Osteocyte (in vitro differentiated cells): ENCODE results near the gene FNIP2. TPM values are rescaled to one million over a fixed set of nuclear protein-coding genes. Genes with fewer than 3 reads are reported as not detected.

ENCODE experiments used
- DNase-seq: peaks from one replicate; pipeline ENCODE4 v3.0.0; 2021; ENCODE audit warnings: mixed read lengths; ENCODE audit not compliant: unreplicated experiment; ENCODE audit errors: extremely low spot score
- H3K27ac Mint-ChIP-seq: one replicate; pipeline ENCODE4 v1.8.0; 2021; ENCODE audit warnings: mild to moderate bottlenecking, mixed read lengths; ENCODE audit not compliant: unreplicated experiment
- H3K27me3 Mint-ChIP-seq: one replicate; pipeline ENCODE4 v1.8.0; 2021; ENCODE audit warnings: mixed read lengths; ENCODE audit not compliant: unreplicated experiment
- H3K36me3 Mint-ChIP-seq: one replicate; pipeline ENCODE4 v1.8.0; 2021; ENCODE audit warnings: mixed read lengths; ENCODE audit not compliant: unreplicated experiment
- H3K4me1 Mint-ChIP-seq: one replicate; pipeline ENCODE4 v1.8.0; 2021; ENCODE audit warnings: mixed read lengths; ENCODE audit not compliant: unreplicated experiment
- H3K4me3 Mint-ChIP-seq: one replicate; pipeline ENCODE4 v1.8.0; 2021; ENCODE audit warnings: mild to moderate bottlenecking, moderate library complexity, mixed read lengths; ENCODE audit not compliant: unreplicated experiment
- H3K9me3 Mint-ChIP-seq: one replicate; pipeline ENCODE4 v1.8.0; 2021; ENCODE audit warnings: mixed read lengths; ENCODE audit not compliant: unreplicated experiment
- total RNA-seq: library from RNA; stranded (reverse); gene quantifications from 2 replicates; pipeline ENCODE4 v1.2.1, GENCODE V29; 2021
- TF ChIP-seq, protein P1 (sequence below): fragments of 200-600 bp; sonication (generic); IDR thresholded peaks from 2 replicates; pipeline ENCODE4 v1.5.0; 2021; ENCODE audit warnings: antibody characterized with exemption, mild to moderate bottlenecking, moderate library complexity

Gene FNIP2
- total RNA-seq, 1 donor from 2014 or later = 14.4 TPM

DNA sequence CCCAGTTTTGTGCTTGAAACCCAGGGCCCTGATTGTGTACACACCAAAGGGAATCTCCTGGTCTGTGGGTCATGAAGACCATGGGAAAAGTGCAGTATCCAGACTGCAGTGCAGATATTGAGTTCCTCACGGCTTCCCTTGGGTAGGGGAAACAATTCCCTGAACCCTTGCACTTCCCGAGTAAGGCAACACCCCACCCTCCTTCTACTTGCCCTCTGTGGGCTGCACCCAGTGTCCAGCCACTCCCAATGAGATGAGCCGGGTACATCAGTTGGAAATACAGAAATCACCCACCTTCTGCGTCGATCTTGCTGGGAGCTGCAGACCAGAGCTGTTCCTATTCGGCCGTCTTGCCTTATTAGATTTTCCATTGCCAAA is 134.2 kb downstream of the FNIP2 start:
- TF ChIP-seq, protein P1, sequence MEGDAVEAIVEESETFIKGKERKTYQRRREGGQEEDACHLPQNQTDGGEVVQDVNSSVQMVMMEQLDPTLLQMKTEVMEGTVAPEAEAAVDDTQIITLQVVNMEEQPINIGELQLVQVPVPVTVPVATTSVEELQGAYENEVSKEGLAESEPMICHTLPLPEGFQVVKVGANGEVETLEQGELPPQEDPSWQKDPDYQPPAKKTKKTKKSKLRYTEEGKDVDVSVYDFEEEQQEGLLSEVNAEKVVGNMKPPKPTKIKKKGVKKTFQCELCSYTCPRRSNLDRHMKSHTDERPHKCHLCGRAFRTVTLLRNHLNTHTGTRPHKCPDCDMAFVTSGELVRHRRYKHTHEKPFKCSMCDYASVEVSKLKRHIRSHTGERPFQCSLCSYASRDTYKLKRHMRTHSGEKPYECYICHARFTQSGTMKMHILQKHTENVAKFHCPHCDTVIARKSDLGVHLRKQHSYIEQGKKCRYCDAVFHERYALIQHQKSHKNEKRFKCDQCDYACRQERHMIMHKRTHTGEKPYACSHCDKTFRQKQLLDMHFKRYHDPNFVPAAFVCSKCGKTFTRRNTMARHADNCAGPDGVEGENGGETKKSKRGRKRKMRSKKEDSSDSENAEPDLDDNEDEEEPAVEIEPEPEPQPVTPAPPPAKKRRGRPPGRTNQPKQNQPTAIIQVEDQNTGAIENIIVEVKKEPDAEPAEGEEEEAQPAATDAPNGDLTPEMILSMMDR = no peak
- Mint-ChIP-seq H3K27ac (no peak overlapping the region), H3K4me3 (no peak overlapping the region), H3K9me3 (peaks cover 5% of the 10 kb centered on the region), H3K4me1 (peaks cover 16% of the 10 kb centered on the region), H3K36me3 (peaks cover 42% of the 10 kb centered on the region), H3K27me3 (no peaks in the 10 kb centered on the region)
- no peak for DNase-seq

DNA sequence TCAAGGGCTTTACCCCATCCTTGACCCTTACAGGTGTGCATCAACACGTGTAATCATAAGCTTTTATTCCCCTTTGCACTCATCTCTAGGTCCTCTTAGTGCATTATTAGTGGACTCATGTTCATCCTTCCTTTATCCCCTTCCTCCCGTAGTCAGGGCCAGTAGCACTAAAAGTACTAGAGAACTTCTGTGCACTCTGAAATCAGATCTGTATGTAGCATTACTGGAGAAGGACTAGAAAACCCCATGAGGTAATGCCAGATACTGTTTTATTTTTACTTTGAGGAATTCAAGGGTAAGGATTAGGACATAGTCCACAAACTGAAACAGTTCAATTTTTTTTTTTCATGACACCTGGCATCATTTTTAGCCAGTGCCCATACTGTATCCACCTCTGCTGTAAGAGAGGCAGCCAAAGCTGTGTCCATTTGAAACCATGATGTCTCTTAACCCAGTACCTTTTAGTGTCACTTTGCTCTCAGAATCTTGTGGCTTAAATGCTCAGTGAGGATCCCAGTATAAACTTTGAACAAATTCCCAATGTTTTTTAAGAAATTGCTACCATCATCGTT is 134.7 kb downstream of the FNIP2 start:
- DNase-seq = no peak
- Mint-ChIP-seq H3K27me3 (no peaks in the 10 kb centered on the region), H3K36me3 (peaks cover 37% of the 10 kb centered on the region), H3K27ac (no peak overlapping the region), H3K9me3 (peaks cover 5% of the 10 kb centered on the region), H3K4me3 (no peak overlapping the region), H3K4me1 (peaks cover 16% of the 10 kb centered on the region)
- TF ChIP-seq, protein P1 = no peak

DNA sequence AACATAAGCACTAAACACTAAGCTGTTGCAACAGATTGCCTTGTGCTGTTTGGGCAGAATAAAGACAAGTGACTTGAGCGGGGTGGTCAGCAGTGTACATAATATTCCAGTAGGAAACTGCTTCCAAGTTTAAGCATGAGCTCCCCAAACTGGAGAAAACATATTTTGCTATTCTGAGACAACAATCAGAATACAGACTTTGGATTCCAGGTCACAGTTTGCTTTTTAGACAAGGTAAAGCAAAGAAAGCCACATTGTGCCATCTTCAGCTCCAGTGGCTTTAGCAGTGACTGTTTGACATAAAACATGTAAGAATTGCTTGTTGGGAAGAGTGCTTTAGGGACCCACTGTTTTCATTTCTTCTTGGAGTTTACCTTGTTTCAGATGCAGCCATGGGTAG is 136.0 kb downstream of the FNIP2 start:
- H3K36me3 Mint-ChIP-seq = peaks cover 30% of the 10 kb centered on the region
- TF ChIP-seq, protein P1 = no peak
- H3K27ac Mint-ChIP-seq = no peak overlapping the region
- no peaks in the 10 kb centered on the region for H3K27me3 Mint-ChIP-seq
- no peak for DNase-seq
- peaks cover 16% of the 10 kb centered on the region for H3K4me1 Mint-ChIP-seq
- no peak overlapping the region for H3K4me3 Mint-ChIP-seq
- H3K9me3 Mint-ChIP-seq = peaks cover 5% of the 10 kb centered on the region

- Mint-ChIP-seq H3K36me3 (peaks cover 22% of the 10 kb centered on the region), H3K4me3 (no peak overlapping the region), H3K27me3 (no peaks in the 10 kb centered on the region), H3K4me1 (peaks cover 16% of the 10 kb centered on the region), H3K27ac (no peak overlapping the region), H3K9me3 (no peaks in the 10 kb centered on the region)
- no peak for DNase-seq
- TF ChIP-seq, protein P1 = no peak
Measured at GRCh38 chr4:158906073-158906472, 137.2 kb downstream of the FNIP2 start.

- peaks cover 2% of the 10 kb centered on the region for H3K36me3 Mint-ChIP-seq
- TF ChIP-seq, protein P1 = no peak
- H3K27me3 Mint-ChIP-seq = no peaks in the 10 kb centered on the region
- peak overlapping the region; percentile 71 for H3K27ac Mint-ChIP-seq
- H3K9me3 Mint-ChIP-seq = no peaks in the 10 kb centered on the region
- no peak for DNase-seq
- H3K4me1 Mint-ChIP-seq = peaks cover 37% of the 10 kb centered on the region
- H3K4me3 Mint-ChIP-seq = no peak overlapping the region
Measured at GRCh38 chr4:158912390-158912789, 143.6 kb downstream of the FNIP2 start.
